ENCODE measurements around the gene FAM89A.
"Not testable (repeated sequence)": the region's sequence is repeated elsewhere in the genome, so short reads cannot be mapped to it uniquely, and the experiment has no call there.

Gene FAM89A

DNA sequence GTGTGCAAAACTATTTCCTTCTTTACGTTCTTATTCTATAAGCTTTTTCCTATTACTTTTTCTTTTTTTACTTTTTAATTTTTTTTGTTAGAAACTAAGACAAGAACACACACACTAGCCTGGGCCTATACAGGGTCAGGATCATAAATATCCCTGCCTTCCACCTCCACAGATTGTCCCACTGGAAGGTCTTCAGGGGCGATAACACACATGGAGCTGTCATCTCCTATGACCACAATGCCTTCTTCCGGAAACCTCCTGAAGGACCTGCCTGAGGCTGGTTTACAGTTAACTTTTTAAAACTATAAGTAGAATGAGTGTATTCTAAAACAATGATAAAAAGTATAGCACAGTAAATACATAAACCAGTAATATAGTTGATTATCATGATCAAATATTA, 10.3 kb upstream of the FAM89A start:
- TF ChIP-seq POLR2AphosphoS5 (IDR thresholded peaks at IDR 0.05; ENCODE audit: borderline replicate concordance, low read depth, low read length) (no peak), EZH2 (IDR thresholded peaks at IDR 0.05) (no peak), FOXP2 (optimal IDR thresholded peaks at IDR 0.05; ENCODE audit: control extremely low read depth, extremely low read length, insufficient read depth) (no peak)
- Histone ChIP-seq H3K36me3 (ENCODE audit: insufficient read depth, low read length) (no peaks in the 10 kb centered on the region), H3K9me3 (ENCODE audit: low read depth, low read length) (no peaks in the 10 kb centered on the region), H3K9ac (ENCODE audit: insufficient read length) (no peak overlapping the region), H3K4me3 (no peak overlapping the region), H3K27ac (no peak overlapping the region)
- DNase-seq (ENCODE audit: low read depth, low spot score), result no peak

- Histone ChIP-seq H3K36me3 (ENCODE audit: insufficient read depth, low read length) (no peaks in the 10 kb centered on the region), H3K27ac (no peak overlapping the region), H3K9ac (ENCODE audit: insufficient read length) (no peak overlapping the region), H3K4me3 (no peak overlapping the region), H3K9me3 (ENCODE audit: low read depth, low read length) (no peaks in the 10 kb centered on the region)
- TF ChIP-seq POLR2AphosphoS5 (IDR thresholded peaks at IDR 0.05; ENCODE audit: borderline replicate concordance, low read depth, low read length), result no peak
- no peak for TF ChIP-seq EZH2 (IDR thresholded peaks at IDR 0.05)
- TF ChIP-seq FOXP2 (optimal IDR thresholded peaks at IDR 0.05; ENCODE audit: control extremely low read depth, extremely low read length, insufficient read depth), result no peak
- no peak for DNase-seq (ENCODE audit: low read depth, low spot score)
Observed at GRCh38 chr1:231049121-231049979, 9.3 kb upstream of the FAM89A start.

DNA sequence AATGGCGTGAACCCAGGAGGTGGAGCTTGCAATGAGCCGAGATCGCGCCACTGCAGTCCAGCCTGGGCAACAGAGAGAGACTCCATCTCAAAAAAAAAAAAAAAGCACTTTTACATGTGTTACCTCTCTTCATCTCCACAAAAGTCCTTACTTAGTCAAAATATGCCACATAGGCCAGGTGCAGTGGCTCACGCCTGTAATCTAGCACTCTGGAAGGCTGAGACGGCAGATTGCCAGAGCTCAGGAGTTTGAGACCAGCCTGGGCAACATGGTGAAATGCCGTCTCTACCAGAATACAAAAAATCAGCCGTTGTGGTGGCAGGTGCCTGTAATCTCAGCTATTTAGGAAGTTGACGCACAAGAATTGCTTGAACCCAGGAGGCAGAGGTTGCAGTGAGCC, 8.4 kb upstream of the FAM89A start:
- H3K9me3 ChIP-seq (ENCODE audit: low read depth, low read length); H3K27ac ChIP-seq; H3K36me3 ChIP-seq (ENCODE audit: insufficient read depth, low read length); DNase-seq (ENCODE audit: low read depth, low spot score); H3K4me3 ChIP-seq; H3K9ac ChIP-seq (ENCODE audit: insufficient read length): not testable (repeated sequence)

GRCh38 chr1:231047529-231047928, 7.5 kb upstream of the FAM89A start:
- H3K9ac ChIP-seq (ENCODE audit: insufficient read length); H3K9me3 ChIP-seq (ENCODE audit: low read depth, low read length); DNase-seq (ENCODE audit: low read depth, low spot score); H3K36me3 ChIP-seq (ENCODE audit: insufficient read depth, low read length); H3K4me3 ChIP-seq; H3K27ac ChIP-seq: not testable (repeated sequence)

DNA sequence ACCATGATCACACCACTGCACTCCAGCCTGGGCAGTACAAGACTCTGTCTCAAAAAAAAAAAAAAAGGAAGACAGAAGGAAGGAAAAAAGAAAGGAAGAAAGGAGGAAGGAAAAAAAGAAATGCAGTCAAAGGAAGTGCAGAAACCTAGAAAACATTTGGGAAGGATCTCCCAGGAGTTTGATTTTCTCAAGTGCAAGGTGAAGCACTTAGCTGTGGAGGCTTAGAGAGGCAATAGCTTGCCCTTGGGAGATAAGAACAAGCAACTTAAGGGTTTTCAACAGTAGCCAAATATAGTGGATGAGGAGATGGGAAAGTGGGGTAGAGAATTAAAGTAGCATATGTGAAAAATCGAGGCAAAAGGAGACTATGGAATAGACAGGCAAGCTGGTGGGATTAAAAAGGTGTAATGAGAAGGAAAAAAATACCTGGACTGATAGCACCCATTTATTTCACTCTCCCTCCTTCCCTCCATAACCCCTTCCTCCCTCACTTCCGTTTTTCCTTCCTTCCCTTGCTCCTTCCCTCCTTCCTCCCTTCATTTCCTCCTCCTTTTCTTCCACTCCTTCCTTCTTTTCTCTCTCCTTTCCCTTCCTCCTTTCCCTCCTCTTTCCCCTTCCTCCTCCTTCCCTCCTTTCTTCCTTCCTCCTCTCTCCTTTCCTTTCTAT, 6.8 kb upstream of the FAM89A start:
- no peaks in the 10 kb centered on the region for H3K36me3 ChIP-seq (ENCODE audit: insufficient read depth, low read length)
- H3K9ac ChIP-seq (ENCODE audit: insufficient read length), result no peak overlapping the region
- no peak overlapping the region for H3K27ac ChIP-seq
- DNase-seq (ENCODE audit: low read depth, low spot score), result no peak
- 0 out of 2 replicates have a peak, but pooled peaks cover 4% of the 10 kb centered on the region for H3K9me3 ChIP-seq (ENCODE audit: low read depth, low read length)
- H3K4me3 ChIP-seq, result no peak overlapping the region
- no peak for TF ChIP-seq FOXP2 (optimal IDR thresholded peaks at IDR 0.05; ENCODE audit: control extremely low read depth, extremely low read length, insufficient read depth)

GRCh38 chr1:231045921-231046729, 6.1 kb upstream of the FAM89A start:
- H3K36me3 ChIP-seq (ENCODE audit: insufficient read depth, low read length); H3K9me3 ChIP-seq (ENCODE audit: low read depth, low read length); H3K4me3 ChIP-seq; H3K9ac ChIP-seq (ENCODE audit: insufficient read length); DNase-seq (ENCODE audit: low read depth, low spot score); H3K27ac ChIP-seq: not testable (repeated sequence)

- Histone ChIP-seq H3K9me3 (ENCODE audit: low read depth, low read length) (0 out of 2 replicates have a peak, but pooled peaks cover 4% of the 10 kb centered on the region), H3K4me3 (no peak overlapping the region), H3K9ac (ENCODE audit: insufficient read length) (no peak overlapping the region), H3K36me3 (ENCODE audit: insufficient read depth, low read length) (no peaks in the 10 kb centered on the region), H3K27ac (no peak overlapping the region)
- no peak for TF ChIP-seq FOXP2 (optimal IDR thresholded peaks at IDR 0.05; ENCODE audit: control extremely low read depth, extremely low read length, insufficient read depth)
- no peak for TF ChIP-seq POLR2AphosphoS5 (IDR thresholded peaks at IDR 0.05; ENCODE audit: borderline replicate concordance, low read depth, low read length)
- no peak for DNase-seq (ENCODE audit: low read depth, low spot score)
Observed at GRCh38 chr1:231045286-231045685, 5.2 kb upstream of the FAM89A start.

DNA sequence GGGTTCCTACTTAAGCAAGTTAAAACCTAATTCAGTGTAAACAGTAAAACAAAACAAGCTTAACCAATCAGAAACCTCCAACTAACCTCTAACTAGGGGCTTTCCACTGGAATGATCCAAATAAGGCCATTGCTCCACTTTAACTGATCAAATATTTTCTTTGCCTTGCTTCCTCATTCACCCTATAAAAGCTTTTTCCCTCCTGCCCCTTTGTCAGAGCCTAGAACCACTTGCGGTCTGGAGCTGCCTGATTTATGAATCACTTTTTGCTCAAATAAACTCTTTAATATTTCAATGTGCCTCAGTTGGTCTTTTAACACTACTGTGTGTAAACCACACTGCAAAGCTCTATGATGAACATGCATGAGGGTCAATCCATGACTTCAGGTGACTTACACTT, 4.5 kb upstream of the FAM89A start:
- no peak for DNase-seq (ENCODE audit: low read depth, low spot score)
- 0 out of 2 replicates have a peak, but pooled peaks cover 4% of the 10 kb centered on the region for H3K9me3 ChIP-seq (ENCODE audit: low read depth, low read length)
- TF ChIP-seq EZH2 (IDR thresholded peaks at IDR 0.05) (no peak), FOXP2 (optimal IDR thresholded peaks at IDR 0.05; ENCODE audit: control extremely low read depth, extremely low read length, insufficient read depth) (no peak), POLR2AphosphoS5 (IDR thresholded peaks at IDR 0.05; ENCODE audit: borderline replicate concordance, low read depth, low read length) (no peak)
- no peak overlapping the region for H3K9ac ChIP-seq (ENCODE audit: insufficient read length)
- no peaks in the 10 kb centered on the region for H3K36me3 ChIP-seq (ENCODE audit: insufficient read depth, low read length)
- no peak overlapping the region for H3K27ac ChIP-seq
- no peak overlapping the region for H3K4me3 ChIP-seq

Data from SK-N-MC (cell line).